Measurements from ENCODE around the gene CDCA7L. TPM values are rescaled to one million over a fixed set of nuclear protein-coding genes. Genes with fewer than 3 reads are reported as not detected.
"Not testable (repeated sequence)": the region's sequence is repeated elsewhere in the genome, so short reads cannot be mapped to it uniquely, and the experiment has no call there.

Gene CDCA7L
- total RNA-seq, 4 donors from 2014 or later, result 0.88 to 6.7 (median 1.8) TPM

DNA sequence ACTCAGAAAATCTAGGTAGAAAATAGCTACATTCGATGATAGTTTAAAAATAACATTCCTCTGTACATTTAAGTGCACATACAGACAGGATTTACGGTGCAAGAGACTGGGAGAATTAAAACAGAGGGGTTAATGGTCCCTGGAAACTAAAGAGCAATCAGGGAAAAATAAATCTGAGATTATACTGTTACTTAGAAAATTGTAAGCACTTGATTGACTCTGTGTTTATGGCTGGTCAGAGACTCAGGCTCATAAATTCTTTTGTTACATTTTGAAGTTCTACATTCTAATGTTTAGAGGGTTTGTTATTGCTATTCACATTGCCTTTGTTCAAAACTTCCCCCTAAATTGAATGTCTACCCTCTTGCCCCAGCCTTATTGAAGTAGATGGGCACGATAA lies 54.4 kb downstream of the CDCA7L start:
- DNase-seq (no peak), ATAC-seq (no peak)
- no peak for TF ChIP-seq POLR2A (IDR thresholded peaks at IDR 0.05)
- TF ChIP-seq, protein P1, sequence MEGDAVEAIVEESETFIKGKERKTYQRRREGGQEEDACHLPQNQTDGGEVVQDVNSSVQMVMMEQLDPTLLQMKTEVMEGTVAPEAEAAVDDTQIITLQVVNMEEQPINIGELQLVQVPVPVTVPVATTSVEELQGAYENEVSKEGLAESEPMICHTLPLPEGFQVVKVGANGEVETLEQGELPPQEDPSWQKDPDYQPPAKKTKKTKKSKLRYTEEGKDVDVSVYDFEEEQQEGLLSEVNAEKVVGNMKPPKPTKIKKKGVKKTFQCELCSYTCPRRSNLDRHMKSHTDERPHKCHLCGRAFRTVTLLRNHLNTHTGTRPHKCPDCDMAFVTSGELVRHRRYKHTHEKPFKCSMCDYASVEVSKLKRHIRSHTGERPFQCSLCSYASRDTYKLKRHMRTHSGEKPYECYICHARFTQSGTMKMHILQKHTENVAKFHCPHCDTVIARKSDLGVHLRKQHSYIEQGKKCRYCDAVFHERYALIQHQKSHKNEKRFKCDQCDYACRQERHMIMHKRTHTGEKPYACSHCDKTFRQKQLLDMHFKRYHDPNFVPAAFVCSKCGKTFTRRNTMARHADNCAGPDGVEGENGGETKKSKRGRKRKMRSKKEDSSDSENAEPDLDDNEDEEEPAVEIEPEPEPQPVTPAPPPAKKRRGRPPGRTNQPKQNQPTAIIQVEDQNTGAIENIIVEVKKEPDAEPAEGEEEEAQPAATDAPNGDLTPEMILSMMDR (IDR thresholded peaks at IDR 0.05 in 4 of 5, conservative IDR thresholded peaks at IDR 0.05 in 1 of 5), result no peak
- Histone ChIP-seq H3K27me3 (no peaks in the 10 kb centered on the region), H3K27ac (no peak overlapping the region), H3K4me3 (no peak overlapping the region), H3K9me3 (no peaks in the 10 kb centered on the region), H3K36me3 (no peaks in the 10 kb centered on the region), H3K4me1 (no peaks in the 10 kb centered on the region)
- intact Hi-C loops (cut with DNase I; ENCODE audit: low total_unique reads) (no loop called here), in situ Hi-C loops (cut with MboI; ENCODE audit: low sequenced_read_pairs in 4 of 4) (no loop called here)

DNA sequence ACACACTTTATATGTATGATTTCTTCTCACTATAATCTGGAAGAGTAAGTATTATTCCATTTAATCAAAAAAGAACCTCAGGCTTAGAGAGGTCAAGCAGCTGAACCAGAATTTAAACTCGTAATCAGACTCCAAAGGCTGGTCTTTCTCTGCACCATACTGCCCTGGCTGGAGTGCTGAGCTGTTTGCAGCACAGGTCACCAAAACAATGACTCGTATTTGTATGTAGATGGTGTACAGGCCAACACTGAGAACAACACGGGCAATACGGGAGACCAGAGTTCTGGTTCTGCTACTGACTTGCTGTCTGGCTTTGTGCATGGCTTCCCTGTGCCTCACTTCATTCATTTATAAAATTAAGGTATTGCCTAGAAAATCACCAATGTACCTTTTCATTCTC lies 57.9 kb downstream of the CDCA7L start:
- TF ChIP-seq, protein P1 (IDR thresholded peaks at IDR 0.05 in 4 of 5, conservative IDR thresholded peaks at IDR 0.05 in 1 of 5), result no peak
- TF ChIP-seq POLR2A (IDR thresholded peaks at IDR 0.05), result no peak
- no peaks in the 10 kb centered on the region for H3K4me1 ChIP-seq
- H3K27me3 ChIP-seq, result no peaks in the 10 kb centered on the region
- in situ Hi-C loops (cut with MboI; ENCODE audit: low sequenced_read_pairs in 4 of 4) (no loop called here), intact Hi-C loops (cut with DNase I; ENCODE audit: low total_unique reads) (no loop called here)
- H3K4me3 ChIP-seq, result no peak overlapping the region
- DNase-seq, result no peak
- no peak overlapping the region for H3K27ac ChIP-seq
- H3K9me3 ChIP-seq, result no peaks in the 10 kb centered on the region
- no peaks in the 10 kb centered on the region for H3K36me3 ChIP-seq
- ATAC-seq, result no peak

DNA sequence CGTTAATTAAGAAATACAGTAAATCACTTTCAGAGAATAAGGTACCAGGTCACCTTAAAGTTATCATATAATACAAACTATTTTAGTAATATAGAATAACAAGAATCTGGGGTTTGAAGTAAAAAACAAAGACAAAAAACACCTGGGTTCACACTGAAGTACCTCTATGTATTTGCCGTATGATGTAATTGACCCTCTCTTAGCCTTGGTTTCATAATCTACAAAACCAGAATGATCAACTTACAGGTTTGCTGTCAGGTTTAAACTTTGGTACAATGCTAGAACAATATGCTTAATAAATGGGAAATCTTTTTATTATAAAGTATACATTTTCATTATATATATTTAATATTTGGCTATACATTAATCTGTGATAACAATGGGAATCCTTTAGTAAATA lies 58.3 kb downstream of the CDCA7L start:
- Histone ChIP-seq H3K27ac (no peak overlapping the region), H3K36me3 (no peaks in the 10 kb centered on the region), H3K4me1 (no peaks in the 10 kb centered on the region), H3K9me3 (no peaks in the 10 kb centered on the region), H3K27me3 (no peaks in the 10 kb centered on the region), H3K4me3 (no peak overlapping the region)
- ATAC-seq (no peak), DNase-seq (no peak)
- TF ChIP-seq, protein P1 (IDR thresholded peaks at IDR 0.05 in 4 of 5, conservative IDR thresholded peaks at IDR 0.05 in 1 of 5), result no peak
- TF ChIP-seq POLR2A (IDR thresholded peaks at IDR 0.05), result no peak
- in situ Hi-C loops (cut with MboI; ENCODE audit: low sequenced_read_pairs in 4 of 4), result no loop called here
- intact Hi-C loops (cut with DNase I; ENCODE audit: low total_unique reads), result no loop called here

DNA sequence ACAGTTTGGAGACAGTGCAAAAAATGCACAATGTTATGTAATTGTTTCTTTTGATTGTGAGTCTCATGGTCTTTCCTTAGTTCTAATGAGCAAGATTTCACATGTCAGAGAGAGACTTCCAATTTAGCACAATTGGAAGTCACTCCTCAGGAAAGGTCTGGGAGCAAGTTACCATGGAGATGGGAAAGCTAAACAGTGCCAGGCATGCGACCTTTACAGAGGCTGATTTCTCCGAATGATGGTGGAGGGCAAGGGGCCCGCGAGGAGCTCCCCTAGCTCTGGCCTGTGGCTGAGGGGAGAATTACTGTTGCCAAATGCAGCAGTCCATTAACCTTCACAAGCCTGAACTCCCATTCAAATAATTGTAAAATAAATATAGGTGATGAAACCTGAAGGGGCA lies 59.3 kb downstream of the CDCA7L start:
- H3K4me1 ChIP-seq, result no peaks in the 10 kb centered on the region
- H3K27me3 ChIP-seq, result no peaks in the 10 kb centered on the region
- intact Hi-C loops (cut with DNase I; ENCODE audit: low total_unique reads) (no loop called here), in situ Hi-C loops (cut with MboI; ENCODE audit: low sequenced_read_pairs in 4 of 4) (no loop called here)
- no peak for ATAC-seq
- H3K36me3 ChIP-seq, result no peaks in the 10 kb centered on the region
- no peak for DNase-seq
- TF ChIP-seq, protein P1 (IDR thresholded peaks at IDR 0.05 in 4 of 5, conservative IDR thresholded peaks at IDR 0.05 in 1 of 5), result no peak
- no peak for TF ChIP-seq POLR2A (IDR thresholded peaks at IDR 0.05)
- no peak overlapping the region for H3K4me3 ChIP-seq
- H3K27ac ChIP-seq, result no peak overlapping the region
- H3K9me3 ChIP-seq, result no peaks in the 10 kb centered on the region

DNA sequence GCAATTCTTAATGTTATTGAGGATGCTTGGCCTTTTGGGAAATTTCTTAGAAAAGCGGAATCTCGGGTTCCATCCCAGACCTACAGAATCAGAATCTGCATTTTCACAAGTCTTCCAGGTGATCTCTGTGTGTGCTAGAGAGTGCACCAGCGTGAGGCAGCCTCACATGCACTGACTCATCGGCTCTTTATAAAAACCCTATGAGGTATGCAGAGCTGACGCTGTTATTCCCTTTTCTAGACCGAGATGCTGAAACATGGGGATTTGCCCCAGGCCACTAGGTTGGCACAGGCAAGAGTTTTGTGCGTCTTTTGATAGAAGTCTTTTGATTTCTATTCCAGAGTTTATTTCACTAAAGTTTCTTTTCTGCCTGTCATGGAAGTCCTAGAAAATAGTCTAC lies 61.2 kb downstream of the CDCA7L start:
- H3K27ac ChIP-seq, result no peak overlapping the region
- intact Hi-C loops (cut with DNase I; ENCODE audit: low total_unique reads) (no loop called here), in situ Hi-C loops (cut with MboI; ENCODE audit: low sequenced_read_pairs in 4 of 4) (no loop called here)
- H3K27me3 ChIP-seq, result no peaks in the 10 kb centered on the region
- no peaks in the 10 kb centered on the region for H3K36me3 ChIP-seq
- H3K9me3 ChIP-seq, result no peaks in the 10 kb centered on the region
- DNase-seq (no peak), ATAC-seq (no peak)
- no peak overlapping the region for H3K4me3 ChIP-seq
- no peaks in the 10 kb centered on the region for H3K4me1 ChIP-seq
- no peak for TF ChIP-seq POLR2A (IDR thresholded peaks at IDR 0.05)

DNA sequence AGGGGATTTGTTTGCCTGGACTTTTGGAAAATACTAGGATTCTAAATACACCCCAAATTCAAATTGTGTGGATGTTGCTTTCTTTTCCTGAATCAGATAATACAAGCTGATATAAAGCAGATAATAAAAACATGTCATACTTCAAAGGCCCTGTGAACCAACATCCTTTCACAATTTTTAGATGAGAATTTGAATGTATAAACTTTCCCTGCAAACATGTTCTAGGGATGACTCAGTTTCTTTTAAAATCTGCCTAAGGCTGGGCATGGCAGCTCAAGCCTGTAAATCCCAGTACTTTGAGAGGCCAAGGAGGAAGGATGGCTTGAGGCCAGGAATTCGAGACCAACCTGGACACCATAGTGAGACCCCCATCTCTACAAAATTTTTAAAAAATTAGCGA lies 62.2 kb downstream of the CDCA7L start:
- H3K27me3 ChIP-seq; in situ Hi-C loops (cut with MboI; ENCODE audit: low sequenced_read_pairs in 4 of 4); intact Hi-C loops (cut with DNase I; ENCODE audit: low total_unique reads); H3K4me3 ChIP-seq; H3K9me3 ChIP-seq; ATAC-seq; H3K36me3 ChIP-seq; H3K27ac ChIP-seq; DNase-seq; H3K4me1 ChIP-seq: not testable (repeated sequence)

Measured in gastrocnemius medialis (tissue), 4 donors.